Measurements from ENCODE around the gene ADARB1. TPM values are rescaled to one million over a fixed set of nuclear protein-coding genes. Genes with fewer than 3 reads are reported as not detected.

Gene ADARB1
- total RNA-seq, 1 experiment from 2014 or later: 15.8 TPM

DNA sequence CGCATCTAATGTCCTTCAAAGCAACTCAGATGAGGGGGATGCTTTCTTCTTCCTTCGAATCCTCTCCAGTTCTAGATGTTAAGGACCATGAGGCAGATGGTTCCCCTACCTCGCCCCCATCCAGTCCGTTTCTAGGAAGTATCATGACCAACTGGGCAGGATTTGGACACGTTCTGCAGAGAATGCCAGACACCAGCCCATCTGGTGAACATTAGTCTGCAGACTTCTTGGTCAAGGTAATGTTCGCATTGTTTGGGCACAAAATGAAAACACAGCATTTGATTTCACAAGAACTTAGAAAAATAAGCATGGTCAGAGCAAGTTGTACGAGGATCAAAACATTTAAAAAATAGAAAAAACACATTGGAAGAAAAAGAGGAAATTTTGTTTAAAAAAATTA, 25.4 kb upstream of the ADARB1 start:
- H3K9ac ChIP-seq (ENCODE audit: extremely low read depth, insufficient read length, low read length): no peak overlapping the region
- no peak overlapping the region for H3K4ac ChIP-seq (ENCODE audit: low read depth, low read length)
- DNase-seq: no peak
- no peak overlapping the region for H3K56ac ChIP-seq (ENCODE audit: insufficient read length, low read depth, low read length)
- no peak overlapping the region for H3K18ac ChIP-seq (ENCODE audit: insufficient read length, low read depth, low read length)
- H3K4me1 ChIP-seq (ENCODE audit: insufficient read depth, low read length): no peaks in the 10 kb centered on the region; the same call in 1 of the 2 replicates
- H4K91ac ChIP-seq (ENCODE audit: insufficient read length, low read depth, low read length): no peak overlapping the region
- no peak overlapping the region for H3K4me3 Mint-ChIP-seq
- H4K20me1 ChIP-seq (ENCODE audit: control insufficient read depth, insufficient read depth, insufficient read length): no peaks in the 10 kb centered on the region
- no peaks in the 10 kb centered on the region for H3K9me3 ChIP-seq (ENCODE audit: control insufficient read depth, low read depth, low read length)
- H4K8ac ChIP-seq (replicated peaks; ENCODE audit: insufficient read length, low read depth, low read length): no peak overlapping the region
- H2BK20ac ChIP-seq (ENCODE audit: low read depth, low read length, poor library complexity, severe bottlenecking): no peak overlapping the region
- no peak overlapping the region for H3K27ac Mint-ChIP-seq
- TF ChIP-seq, protein P1, sequence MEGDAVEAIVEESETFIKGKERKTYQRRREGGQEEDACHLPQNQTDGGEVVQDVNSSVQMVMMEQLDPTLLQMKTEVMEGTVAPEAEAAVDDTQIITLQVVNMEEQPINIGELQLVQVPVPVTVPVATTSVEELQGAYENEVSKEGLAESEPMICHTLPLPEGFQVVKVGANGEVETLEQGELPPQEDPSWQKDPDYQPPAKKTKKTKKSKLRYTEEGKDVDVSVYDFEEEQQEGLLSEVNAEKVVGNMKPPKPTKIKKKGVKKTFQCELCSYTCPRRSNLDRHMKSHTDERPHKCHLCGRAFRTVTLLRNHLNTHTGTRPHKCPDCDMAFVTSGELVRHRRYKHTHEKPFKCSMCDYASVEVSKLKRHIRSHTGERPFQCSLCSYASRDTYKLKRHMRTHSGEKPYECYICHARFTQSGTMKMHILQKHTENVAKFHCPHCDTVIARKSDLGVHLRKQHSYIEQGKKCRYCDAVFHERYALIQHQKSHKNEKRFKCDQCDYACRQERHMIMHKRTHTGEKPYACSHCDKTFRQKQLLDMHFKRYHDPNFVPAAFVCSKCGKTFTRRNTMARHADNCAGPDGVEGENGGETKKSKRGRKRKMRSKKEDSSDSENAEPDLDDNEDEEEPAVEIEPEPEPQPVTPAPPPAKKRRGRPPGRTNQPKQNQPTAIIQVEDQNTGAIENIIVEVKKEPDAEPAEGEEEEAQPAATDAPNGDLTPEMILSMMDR (conservative IDR thresholded peaks at IDR 0.05): no peak
- no peak overlapping the region for H2BK120ac ChIP-seq (ENCODE audit: low read depth, low read length, poor library complexity, severe bottlenecking)
- H3K27me3 Mint-ChIP-seq (ENCODE audit: low read depth): peaks cover 39% of the 10 kb centered on the region
- H4K5ac ChIP-seq (ENCODE audit: insufficient read length, low read depth, low read length): no peak overlapping the region
- no peak overlapping the region for H3T11ph ChIP-seq (ENCODE audit: low read length)
- H3K23ac ChIP-seq (ENCODE audit: insufficient read length, low read depth, low read length): no peak overlapping the region
- no peak overlapping the region for H3K27ac ChIP-seq (ENCODE audit: insufficient read length, low read depth, low read length)
- peaks cover 0 to 7% (median 6%) of the 10 kb centered on the region in 3 experiments; a peak in 4 of 7 replicates for H3K36me3 Mint-ChIP-seq (ENCODE audit: insufficient read depth in 1 of 3, low read depth in 3 of 3)
- WGBS (ENCODE audit: extremely low coverage, insufficient read length, low lambda C conversion rate): no CpG with 5 or more reads among the region's 7 CpGs
- no peak overlapping the region for H3K14ac ChIP-seq (ENCODE audit: insufficient read depth, low read length)
- H3K4me1 Mint-ChIP-seq: peaks cover 22 to 29% of the 10 kb centered on the region in 2 experiments
- no peak overlapping the region for H2BK5ac ChIP-seq (ENCODE audit: insufficient read length, low read length)
- no peaks in the 10 kb centered on the region for H3K79me1 ChIP-seq (ENCODE audit: insufficient read depth, low read depth, low read length, poor library complexity, severe bottlenecking)
- H2AFZ ChIP-seq (ENCODE audit: low read length): no peak overlapping the region
- no peak overlapping the region for H2BK12ac ChIP-seq (ENCODE audit: insufficient read length, low read depth, low read length)
- no peaks in the 10 kb centered on the region for H3K79me2 ChIP-seq (ENCODE audit: insufficient read depth, low read length)
- H2BK15ac ChIP-seq (ENCODE audit: low read depth, low read length): no peak overlapping the region
- H3K9me3 Mint-ChIP-seq: peaks cover 14 to 16% of the 10 kb centered on the region in 2 experiments
- no peaks in the 10 kb centered on the region; the same call in 1 of the 2 replicates for H3K27me3 ChIP-seq (ENCODE audit: insufficient read depth, low read length)
- H2AK5ac ChIP-seq (ENCODE audit: insufficient read length, low read length): no peak overlapping the region
- H3K4me2 ChIP-seq (ENCODE audit: insufficient read depth, insufficient read length, low read length): no peak overlapping the region
- no peaks in the 10 kb centered on the region for H3K23me2 ChIP-seq (ENCODE audit: insufficient read length, low read depth, low read length, poor library complexity, severe bottlenecking)
